HL-60 (cell line): Measurements from ENCODE around the gene TTC8.
"Not testable (repeated sequence)": the region's sequence is repeated elsewhere in the genome, so short reads cannot be mapped to it uniquely, and the experiment has no call there.

ENCODE experiments used
- DNase-seq, 2 experiments: peaks; one replicate each; pipeline ENCODE4 v3.0.0-alpha.2; 2010 to 2020; ENCODE audit warnings: low read depth in 1 of 2, low spot score in 1 of 2
- H3K27ac ChIP-seq: fragments of 250-450 bp; sonication (Bioruptor Pico); replicated peaks from 2 replicates; pipeline ENCODE4 v1.5.1; 2020; ENCODE audit warnings: mild to moderate bottlenecking, moderate library complexity
- H3K27me3 ChIP-seq: fragments of 250-450 bp; sonication (Bioruptor Pico); 2 replicates; pipeline ENCODE4 v1.5.1; 2021; ENCODE audit warnings: mild to moderate bottlenecking, moderate library complexity; ENCODE audit not compliant: insufficient read depth, poor library complexity, severe bottlenecking
- H3K4me3 ChIP-seq: replicated peaks from 2 replicates; pipeline ENCODE4 v1.5.1; 2011; ENCODE audit warnings: mild to moderate bottlenecking, control low read depth, low read length; ENCODE audit not compliant: insufficient read depth
- GABPA ChIP-seq: IDR thresholded peaks from 2 replicates; pipeline ENCODE4 v1.6.1; 2012; ENCODE audit warnings: low read depth
- POLR2AphosphoS5 ChIP-seq: IDR thresholded peaks from 2 replicates; pipeline ENCODE4 v1.6.1; 2012; ENCODE audit warnings: low read depth
- REST ChIP-seq: IDR thresholded peaks from 2 replicates; pipeline ENCODE4 v1.6.1; 2012; ENCODE audit warnings: low read depth; ENCODE audit not compliant: insufficient replicate concordance
- SPI1 ChIP-seq: IDR thresholded peaks from 2 replicates; pipeline ENCODE4 v1.6.1; 2012; ENCODE audit warnings: low read depth, mild to moderate bottlenecking, borderline replicate concordance
- TF ChIP-seq, protein P1 (sequence below): IDR thresholded peaks from one replicate; pipeline ENCODE4 v1.5.1; 2011; ENCODE audit warnings: low read length, control low read depth, inconsistent platforms; ENCODE audit not compliant: insufficient read depth

TTC8 gene

GRCh38 chr14:88818018-88818417 is 6.4 kb upstream of the TTC8 start:
- Histone ChIP-seq H3K27me3 (no peaks in the 10 kb centered on the region), H3K4me3 (no peak overlapping the region), H3K27ac (no peak overlapping the region)
- no peak for DNase-seq
- no peak for TF ChIP-seq REST
- TF ChIP-seq POLR2AphosphoS5, result no peak
- TF ChIP-seq, protein P1, sequence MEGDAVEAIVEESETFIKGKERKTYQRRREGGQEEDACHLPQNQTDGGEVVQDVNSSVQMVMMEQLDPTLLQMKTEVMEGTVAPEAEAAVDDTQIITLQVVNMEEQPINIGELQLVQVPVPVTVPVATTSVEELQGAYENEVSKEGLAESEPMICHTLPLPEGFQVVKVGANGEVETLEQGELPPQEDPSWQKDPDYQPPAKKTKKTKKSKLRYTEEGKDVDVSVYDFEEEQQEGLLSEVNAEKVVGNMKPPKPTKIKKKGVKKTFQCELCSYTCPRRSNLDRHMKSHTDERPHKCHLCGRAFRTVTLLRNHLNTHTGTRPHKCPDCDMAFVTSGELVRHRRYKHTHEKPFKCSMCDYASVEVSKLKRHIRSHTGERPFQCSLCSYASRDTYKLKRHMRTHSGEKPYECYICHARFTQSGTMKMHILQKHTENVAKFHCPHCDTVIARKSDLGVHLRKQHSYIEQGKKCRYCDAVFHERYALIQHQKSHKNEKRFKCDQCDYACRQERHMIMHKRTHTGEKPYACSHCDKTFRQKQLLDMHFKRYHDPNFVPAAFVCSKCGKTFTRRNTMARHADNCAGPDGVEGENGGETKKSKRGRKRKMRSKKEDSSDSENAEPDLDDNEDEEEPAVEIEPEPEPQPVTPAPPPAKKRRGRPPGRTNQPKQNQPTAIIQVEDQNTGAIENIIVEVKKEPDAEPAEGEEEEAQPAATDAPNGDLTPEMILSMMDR, result no peak
- TF ChIP-seq SPI1, result no peak
- no peak for TF ChIP-seq GABPA

GRCh38 chr14:88819674-88820073 is 4.8 kb upstream of the TTC8 start:
- not testable (repeated sequence) for DNase-seq, H3K27ac ChIP-seq, H3K4me3 ChIP-seq, H3K27me3 ChIP-seq

- no peak for TF ChIP-seq POLR2AphosphoS5
- no peak for TF ChIP-seq GABPA
- TF ChIP-seq, protein P1, result no peak
- TF ChIP-seq REST, result no peak
- TF ChIP-seq SPI1, result no peak
- Histone ChIP-seq H3K4me3 (no peak overlapping the region), H3K27ac (no peak overlapping the region), H3K27me3 (no peaks in the 10 kb centered on the region)
- no peak for DNase-seq
These were observed 3.1 kb upstream of the TTC8 start for GRCh38 chr14:88821378-88821777.

- DNase-seq, result no peak
- Histone ChIP-seq H3K27me3 (no peaks in the 10 kb centered on the region), H3K4me3 (no peak overlapping the region), H3K27ac (no peak overlapping the region)
- TF ChIP-seq POLR2AphosphoS5 (no peak), SPI1 (no peak), GABPA (no peak), REST (no peak)
- TF ChIP-seq, protein P1, result no peak
These were observed 2.6 kb upstream of the TTC8 start for GRCh38 chr14:88821888-88822287.
